Measurements from ENCODE around the gene DEGS2. TPM values are rescaled to one million over a fixed set of nuclear protein-coding genes. Genes with fewer than 3 reads are reported as not detected.
"Not testable (repeated sequence)": the region's sequence is repeated elsewhere in the genome, so short reads cannot be mapped to it uniquely, and the experiment has no call there.

DEGS2 gene
- total RNA-seq, 1 donor from 2014 or later: 0.31 TPM

- Mint-ChIP-seq H3K36me3 (ENCODE audit: low read depth) (peaks cover 1% of the 10 kb centered on the region), H3K27ac (no peak overlapping the region), H3K4me1 (ENCODE audit: low read depth) (peaks cover 6% of the 10 kb centered on the region), H3K27me3 (ENCODE audit: insufficient read depth) (peaks cover 8% of the 10 kb centered on the region), H3K4me3 (no peak overlapping the region), H3K9me3 (no peaks in the 10 kb centered on the region)
- DNase-seq (ENCODE audit: low spot score): no peak
- intact Hi-C loops (cut with micrococcal nuclease): no loop called here
Measured at GRCh38 chr14:100170880-100171279, 11.4 kb upstream of the DEGS2 start.

- Mint-ChIP-seq H3K36me3 (ENCODE audit: low read depth) (peaks cover 1% of the 10 kb centered on the region), H3K4me3 (no peak overlapping the region), H3K27ac (no peak overlapping the region), H3K4me1 (ENCODE audit: low read depth) (peaks cover 6% of the 10 kb centered on the region), H3K27me3 (ENCODE audit: insufficient read depth) (peaks cover 11% of the 10 kb centered on the region), H3K9me3 (no peaks in the 10 kb centered on the region)
- no peak for DNase-seq (ENCODE audit: low spot score)
- intact Hi-C loops (cut with micrococcal nuclease): no loop called here
Measured at GRCh38 chr14:100168506-100168905, 9.1 kb upstream of the DEGS2 start.

GRCh38 chr14:100165831-100166440 is 6.5 kb upstream of the DEGS2 start:
- Mint-ChIP-seq H3K9me3 (no peaks in the 10 kb centered on the region), H3K27ac (no peak overlapping the region), H3K4me1 (ENCODE audit: low read depth) (peaks cover 6% of the 10 kb centered on the region), H3K27me3 (ENCODE audit: insufficient read depth) (peaks cover 16% of the 10 kb centered on the region), H3K4me3 (no peak overlapping the region), H3K36me3 (ENCODE audit: low read depth) (peaks cover 1% of the 10 kb centered on the region)
- intact Hi-C loops (cut with micrococcal nuclease): no loop called here
- no peak for DNase-seq (ENCODE audit: low spot score)

GRCh38 chr14:100165376-100165775 is 5.9 kb upstream of the DEGS2 start:
- H3K27me3 Mint-ChIP-seq (ENCODE audit: insufficient read depth): peaks cover 16% of the 10 kb centered on the region

GRCh38 chr14:100160534-100160916 is 1.1 kb upstream of the DEGS2 start:
- no peak overlapping the region for H3K27ac Mint-ChIP-seq
- intact Hi-C loops (cut with micrococcal nuclease): no loop called here
- no peak for DNase-seq (ENCODE audit: low spot score)

More at GRCh38 chr14:100165376-100165775, 5.9 kb upstream of the DEGS2 start:
- H3K4me3 Mint-ChIP-seq: no peak overlapping the region
- peaks cover 6% of the 10 kb centered on the region for H3K4me1 Mint-ChIP-seq (ENCODE audit: low read depth)
- no peak overlapping the region for H3K27ac Mint-ChIP-seq
- DNase-seq (ENCODE audit: low spot score): no peak
- peaks cover 1% of the 10 kb centered on the region for H3K36me3 Mint-ChIP-seq (ENCODE audit: low read depth)
- no peaks in the 10 kb centered on the region for H3K9me3 Mint-ChIP-seq
- intact Hi-C loops (cut with micrococcal nuclease): no loop called here

GRCh38 chr14:100159865-100160533 is 554 bp upstream of the DEGS2 start:
- Mint-ChIP-seq H3K4me3 (peak overlapping the region; percentile 37), H3K4me1 (ENCODE audit: low read depth) (no peaks in the 10 kb centered on the region), H3K27ac (no peak overlapping the region), H3K9me3 (peaks cover 4% of the 10 kb centered on the region), H3K27me3 (ENCODE audit: insufficient read depth) (peaks cover 26% of the 10 kb centered on the region), H3K36me3 (ENCODE audit: low read depth) (peaks cover under 1% of the 10 kb centered on the region)
- DNase-seq (ENCODE audit: low spot score): no peak
- intact Hi-C loops (cut with micrococcal nuclease): loop anchor here (1.0 kb wide), 1 partner anchor 33 kb away; no protein-coding TSS in a partner anchor

More at GRCh38 chr14:100160534-100160916, 1.1 kb upstream of the DEGS2 start:
- Mint-ChIP-seq H3K4me1 (ENCODE audit: low read depth) (no peaks in the 10 kb centered on the region), H3K27me3 (ENCODE audit: insufficient read depth) (peaks cover 28% of the 10 kb centered on the region), H3K36me3 (ENCODE audit: low read depth) (no peaks in the 10 kb centered on the region), H3K9me3 (no peaks in the 10 kb centered on the region), H3K4me3 (no peak overlapping the region)

GRCh38 chr14:100158566-100159093 is 815 bp downstream of the DEGS2 start:
- peaks cover 7% of the 10 kb centered on the region for H3K9me3 Mint-ChIP-seq
- H3K27me3 Mint-ChIP-seq (ENCODE audit: insufficient read depth): peaks cover 25% of the 10 kb centered on the region
- no peak overlapping the region for H3K27ac Mint-ChIP-seq
- DNase-seq (ENCODE audit: low spot score): no peak
- H3K4me1 Mint-ChIP-seq (ENCODE audit: low read depth): no peaks in the 10 kb centered on the region
- H3K4me3 Mint-ChIP-seq: peak overlapping the region; percentile 70
- intact Hi-C loops (cut with micrococcal nuclease): loop anchor here (1.0 kb wide), 1 partner anchor 35 kb away; no protein-coding TSS in a partner anchor
- peaks cover 3% of the 10 kb centered on the region for H3K36me3 Mint-ChIP-seq (ENCODE audit: low read depth)

- Mint-ChIP-seq H3K9me3 (peaks cover 10% of the 10 kb centered on the region), H3K27me3 (ENCODE audit: insufficient read depth) (peaks cover 25% of the 10 kb centered on the region), H3K4me3 (peak overlapping the region; percentile 42)
- DNase-seq (ENCODE audit: low spot score); intact Hi-C loops (cut with micrococcal nuclease); H3K4me1 Mint-ChIP-seq (ENCODE audit: low read depth); H3K36me3 Mint-ChIP-seq (ENCODE audit: low read depth); H3K27ac Mint-ChIP-seq: not testable (repeated sequence)
Measured at GRCh38 chr14:100157548-100158232, 1.8 kb downstream of the DEGS2 start.

GRCh38 chr14:100156776-100157175 is 2.7 kb downstream of the DEGS2 start:
- Mint-ChIP-seq H3K4me3 (no peak overlapping the region), H3K4me1 (ENCODE audit: low read depth) (no peaks in the 10 kb centered on the region), H3K36me3 (ENCODE audit: low read depth) (peaks cover 3% of the 10 kb centered on the region), H3K27me3 (ENCODE audit: insufficient read depth) (peaks cover 26% of the 10 kb centered on the region), H3K27ac (no peak overlapping the region), H3K9me3 (peaks cover 10% of the 10 kb centered on the region)
- DNase-seq (ENCODE audit: low spot score): no peak
- intact Hi-C loops (cut with micrococcal nuclease): no loop called here

- DNase-seq (ENCODE audit: low spot score): no peak
- peaks cover 3% of the 10 kb centered on the region for H3K36me3 Mint-ChIP-seq (ENCODE audit: low read depth)
- intact Hi-C loops (cut with micrococcal nuclease): loop anchor here (2.0 kb wide), 1 partner anchor 173 kb away; no protein-coding TSS in a partner anchor
- no peak overlapping the region for H3K4me3 Mint-ChIP-seq
- H3K4me1 Mint-ChIP-seq (ENCODE audit: low read depth): no peaks in the 10 kb centered on the region
- H3K27ac Mint-ChIP-seq: no peak overlapping the region
- peaks cover 22% of the 10 kb centered on the region for H3K27me3 Mint-ChIP-seq (ENCODE audit: insufficient read depth)
- peaks cover 10% of the 10 kb centered on the region for H3K9me3 Mint-ChIP-seq
Measured at GRCh38 chr14:100155756-100156616, 3.5 kb downstream of the DEGS2 start.

- intact Hi-C loops (cut with micrococcal nuclease): loop anchor here (2.0 kb wide), 1 partner anchor 172 kb away; no protein-coding TSS in a partner anchor
- no peak overlapping the region for H3K27ac Mint-ChIP-seq
Measured at GRCh38 chr14:100155049-100155621, 4.3 kb downstream of the DEGS2 start.

GRCh38 chr14:100153560-100153959 is 5.9 kb downstream of the DEGS2 start:
- peaks cover 18% of the 10 kb centered on the region for H3K27me3 Mint-ChIP-seq (ENCODE audit: insufficient read depth)
- peaks cover 10% of the 10 kb centered on the region for H3K9me3 Mint-ChIP-seq
- no peaks in the 10 kb centered on the region for H3K4me1 Mint-ChIP-seq (ENCODE audit: low read depth)
- H3K36me3 Mint-ChIP-seq (ENCODE audit: low read depth): peaks cover 3% of the 10 kb centered on the region
- no peak overlapping the region for H3K27ac Mint-ChIP-seq
- DNase-seq (ENCODE audit: low spot score): no peak
- no peak overlapping the region for H3K4me3 Mint-ChIP-seq
- intact Hi-C loops (cut with micrococcal nuclease): no loop called here

More at GRCh38 chr14:100155049-100155621, 4.3 kb downstream of the DEGS2 start:
- no peak for DNase-seq (ENCODE audit: low spot score)
- H3K36me3 Mint-ChIP-seq (ENCODE audit: low read depth): peaks cover 3% of the 10 kb centered on the region
- peaks cover 21% of the 10 kb centered on the region for H3K27me3 Mint-ChIP-seq (ENCODE audit: insufficient read depth)
- H3K4me1 Mint-ChIP-seq (ENCODE audit: low read depth): no peaks in the 10 kb centered on the region
- H3K9me3 Mint-ChIP-seq: peaks cover 10% of the 10 kb centered on the region
- H3K4me3 Mint-ChIP-seq: no peak overlapping the region

Measured in activated T-helper 1 cell treated with anti-CD3 and anti-CD28 coated beads, Interleukin-12 subunit alpha, Interleukin-12 subunit beta, Interleukin-2, Interleukin-4 antibody, amounts not matched to agents 30 ng/mL and 10 ng/mL and 1 ng/mL, durations not matched to agents 14 hours and 24 hours and 36 hours (primary cell).